NOMO-1 (cell line): ENCODE measurements around the gene TMEM175.
"Not testable (repeated sequence)": the region's sequence is repeated elsewhere in the genome, so short reads cannot be mapped to it uniquely, and the experiment has no call there.

Experiments used
- DNase-seq, 2 experiments: peaks; one replicate each; lab custom pipeline; 2025; ENCODE audit not compliant: unreplicated experiment in 2 of 2; lab: John Stamatoyannopoulos, UW

TMEM175 gene

DNA sequence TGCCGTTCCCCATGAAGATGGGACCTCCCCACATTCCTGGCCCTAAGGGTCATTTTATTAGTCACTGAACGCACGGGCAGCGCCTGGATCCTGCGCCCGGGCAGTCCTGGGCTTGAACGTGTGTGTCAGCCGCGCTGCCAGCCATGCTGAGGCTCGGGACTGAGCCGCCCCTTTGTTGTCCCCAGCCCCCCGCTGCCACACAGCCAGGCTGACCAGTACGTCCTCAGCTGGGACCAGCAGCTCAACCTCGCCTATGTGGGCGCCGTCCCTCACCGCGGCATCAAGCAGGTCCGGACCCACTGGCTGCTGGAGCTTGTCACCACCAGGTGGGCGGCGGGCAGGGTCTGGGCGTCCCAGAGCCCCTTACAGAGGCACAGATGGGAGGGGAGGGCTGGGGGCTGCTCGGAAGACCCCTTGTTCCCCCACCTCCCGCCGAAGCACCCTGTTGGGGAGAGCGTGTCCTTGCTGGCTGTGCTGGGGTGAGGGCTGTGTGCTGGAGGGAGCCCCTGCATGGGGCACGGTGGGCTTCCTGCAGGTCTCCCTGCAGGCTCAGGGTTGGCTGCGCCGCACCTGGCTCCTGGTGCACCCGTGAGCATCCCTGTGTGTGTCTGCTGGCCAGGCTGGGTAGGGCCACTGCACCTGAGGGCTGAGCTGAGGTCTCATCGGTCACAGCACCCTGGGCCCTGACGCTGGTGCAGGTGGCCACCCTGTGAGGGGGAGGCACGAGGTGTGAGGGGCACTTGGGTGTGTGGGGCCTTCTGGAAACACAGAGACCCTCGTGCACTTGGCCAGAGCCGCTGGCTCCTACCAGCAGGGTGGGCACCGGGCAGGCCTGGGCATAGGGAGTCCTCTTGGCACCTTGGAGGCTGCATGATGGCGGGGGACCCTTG lies 55.6 kb downstream of the TMEM175 start:
- DNase-seq, result no peak

DNA sequence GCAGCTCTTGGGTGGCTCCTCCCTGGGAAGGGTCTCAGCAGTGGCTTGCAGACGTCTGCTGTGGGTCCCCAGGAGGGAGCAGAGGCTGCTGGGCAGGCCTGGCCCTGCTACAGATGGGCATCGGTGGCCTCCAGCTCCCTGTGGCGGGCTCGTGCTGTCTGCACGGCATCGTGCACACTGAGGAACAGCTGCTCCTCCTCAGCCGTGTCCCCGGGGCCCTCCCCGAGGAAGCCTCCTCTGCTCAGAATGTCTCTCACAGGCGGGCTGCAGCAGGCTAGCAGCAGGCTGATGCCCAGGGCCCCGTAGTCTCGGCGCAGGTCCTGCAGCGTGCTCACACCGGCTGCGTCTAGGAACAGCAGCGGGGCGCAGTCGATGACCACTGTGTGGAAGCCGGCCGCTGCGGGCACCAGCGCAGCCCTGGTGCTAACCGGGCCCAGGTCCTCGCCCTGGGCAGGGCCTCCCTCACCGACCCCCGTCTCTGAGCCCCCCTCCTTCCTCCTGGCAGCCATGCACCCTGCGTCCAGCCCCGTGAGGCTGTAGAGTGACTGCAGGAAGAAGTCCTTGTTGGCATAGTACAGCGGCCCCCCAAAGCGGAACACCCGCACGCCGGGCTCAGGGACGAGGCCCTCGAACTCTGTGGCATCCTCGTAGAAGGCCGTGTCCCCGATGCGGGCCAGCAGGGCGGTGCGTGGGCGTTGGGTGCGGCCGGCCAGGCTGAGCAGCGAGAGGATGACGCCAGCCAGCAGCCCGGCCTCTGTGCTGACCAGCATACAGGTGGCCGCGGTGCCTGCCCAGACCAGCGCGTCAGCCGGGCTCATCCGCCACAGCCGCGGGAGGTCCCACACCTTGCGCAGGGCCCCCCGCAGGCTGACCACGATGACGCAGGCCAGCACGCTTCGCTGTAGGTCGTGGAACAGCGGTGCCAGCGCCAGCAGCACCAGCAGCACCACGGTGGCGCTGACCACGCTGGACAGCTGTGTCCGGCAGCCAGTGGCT lies 56.8 kb downstream of the TMEM175 start:
- no peak for DNase-seq

DNA sequence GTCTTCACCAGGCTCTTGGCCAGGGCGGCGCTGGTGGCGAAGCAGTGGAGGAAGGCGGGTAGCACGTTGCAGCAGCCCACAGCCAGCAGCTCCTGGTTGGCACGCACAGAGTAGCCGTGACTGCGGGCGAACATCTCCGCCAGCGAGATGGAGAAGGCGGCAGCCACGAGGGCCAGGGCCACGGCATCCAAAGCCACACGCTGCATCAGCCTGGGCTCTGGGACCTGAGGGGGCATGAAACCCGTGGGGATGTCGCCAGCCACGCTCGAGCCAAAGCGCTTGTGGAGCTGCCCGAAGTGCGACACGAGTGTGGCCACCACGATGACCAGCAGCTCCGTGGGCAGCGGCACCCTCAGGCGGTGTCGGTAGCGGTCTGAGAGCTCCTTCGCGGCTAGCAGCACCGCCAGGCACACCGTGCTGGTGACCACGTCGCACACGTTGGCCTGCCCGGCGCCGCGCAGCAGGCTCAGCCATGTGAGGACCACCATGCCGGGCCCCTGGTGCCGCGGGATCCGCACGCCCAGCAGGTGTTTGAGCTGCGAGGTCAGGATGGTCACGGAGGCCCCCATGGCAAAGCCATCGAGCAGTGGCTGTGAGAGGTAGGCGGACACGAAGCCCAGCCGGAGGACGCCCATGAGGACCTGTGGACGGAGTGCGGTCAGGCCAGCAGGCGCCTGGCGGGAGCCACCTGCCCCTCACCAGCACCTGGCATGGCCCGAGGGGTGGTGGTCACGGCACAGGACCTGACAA lies 57.6 kb downstream of the TMEM175 start:
- no peak for DNase-seq

DNA sequence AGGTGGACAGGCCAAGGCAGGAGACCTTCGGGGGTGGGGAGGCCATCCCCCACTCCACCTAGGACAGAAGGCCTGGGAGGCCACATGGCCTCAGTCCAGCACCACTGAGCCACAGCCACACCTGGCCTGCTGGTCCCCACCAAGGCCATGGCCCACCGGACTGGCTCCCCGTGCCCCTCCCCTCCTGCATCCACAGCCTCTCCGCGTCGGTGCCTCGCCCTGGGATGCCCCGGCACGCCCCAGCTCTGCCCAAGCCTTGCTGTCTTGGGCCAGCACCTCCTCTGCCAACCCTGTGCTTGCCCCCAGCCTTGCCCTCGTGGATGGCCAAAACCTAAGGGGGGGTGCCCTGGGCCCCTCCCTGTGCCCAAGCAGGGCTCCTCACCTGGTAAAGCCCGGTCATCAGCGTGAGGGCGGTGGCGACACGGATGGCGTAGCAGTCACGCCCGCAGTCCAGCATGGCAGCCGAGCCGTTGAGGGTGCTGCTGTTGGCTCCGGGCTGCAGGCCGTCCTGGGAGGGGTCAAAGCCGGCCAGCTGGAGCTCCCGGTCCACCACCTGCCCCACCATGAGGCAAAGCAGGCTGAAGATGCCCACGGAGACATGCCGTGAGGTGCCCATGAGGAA lies 58.6 kb downstream of the TMEM175 start:
- no peak for DNase-seq

DNA sequence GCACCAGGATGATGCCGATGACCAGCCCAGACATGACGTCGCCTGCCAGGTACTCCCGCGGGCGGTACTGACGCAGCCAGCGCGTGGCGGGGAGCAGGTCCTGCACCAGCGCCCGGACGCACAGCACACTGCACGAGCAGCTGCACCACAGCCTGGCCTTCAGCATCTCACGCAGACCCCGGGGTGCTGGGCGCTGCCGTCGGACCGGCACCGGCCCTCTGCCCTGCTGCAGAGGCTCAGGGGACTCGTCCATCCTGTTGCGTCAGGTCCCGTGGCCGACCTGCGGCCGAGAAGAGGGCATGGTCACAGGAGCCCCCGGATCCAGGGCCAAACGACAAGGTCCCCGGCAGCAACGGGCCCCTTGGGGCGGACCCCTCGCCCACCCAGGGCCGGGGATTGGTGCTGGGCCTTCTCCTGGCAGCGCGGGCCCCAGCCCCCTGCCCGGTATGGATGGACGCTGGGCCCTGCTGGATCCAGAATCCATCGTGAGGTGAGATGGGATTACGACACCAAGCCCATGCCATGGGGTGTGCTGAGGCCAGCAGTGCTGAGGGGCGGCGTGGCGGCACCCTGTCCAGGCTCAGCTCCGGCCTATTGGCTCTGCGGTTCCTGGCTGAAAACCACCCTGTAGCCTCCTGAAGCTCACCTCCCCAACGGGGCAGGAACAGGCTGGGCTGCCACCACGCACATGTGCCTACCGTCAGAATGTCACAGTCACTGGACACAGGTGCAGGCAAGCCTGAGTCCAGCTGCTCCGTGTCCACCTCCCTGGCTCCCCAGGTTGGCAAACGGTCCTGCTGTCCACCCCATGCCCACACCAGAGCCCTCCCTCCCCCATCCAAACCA lies 59.4 kb downstream of the TMEM175 start:
- no peak for DNase-seq

DNA sequence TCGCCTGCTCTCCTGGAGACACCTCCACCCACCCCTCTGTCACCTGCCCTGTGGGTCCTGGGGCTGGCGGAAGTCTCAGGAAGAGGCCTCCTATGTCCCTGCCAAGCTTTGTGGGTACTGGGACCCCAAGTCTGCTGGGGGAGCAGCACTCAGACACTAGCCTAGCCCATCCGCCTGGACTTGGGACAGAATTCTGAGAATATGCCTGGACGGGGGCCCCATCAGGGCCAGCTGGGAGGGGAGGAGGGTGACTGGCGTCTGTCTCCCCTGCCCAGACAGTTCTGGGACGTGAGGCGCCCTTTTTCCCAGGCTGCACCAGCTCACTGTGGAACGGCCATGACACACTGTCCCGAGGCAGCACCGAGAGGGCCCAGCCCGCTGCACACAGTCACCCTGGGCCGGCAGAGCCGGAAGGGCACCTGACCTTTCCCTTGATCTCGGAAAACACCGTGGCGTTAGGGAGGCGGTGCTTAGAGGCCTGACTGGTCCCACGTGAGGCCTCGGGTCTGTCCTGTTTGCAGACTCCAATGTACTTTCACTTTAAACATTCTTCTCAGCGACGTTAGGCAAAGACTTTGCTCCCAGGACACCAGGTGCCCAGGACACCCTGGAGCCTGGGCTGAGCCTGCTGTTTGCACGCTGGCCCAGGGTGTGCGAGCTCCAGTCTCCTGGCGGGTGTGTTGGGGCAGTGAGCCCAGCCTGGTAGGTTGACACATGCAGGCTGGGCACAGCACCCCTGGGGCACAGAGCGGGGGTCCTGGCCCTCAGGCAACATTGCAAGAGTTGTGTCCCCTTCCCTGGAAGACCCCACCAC lies 60.2 kb downstream of the TMEM175 start:
- no peak for DNase-seq

DNA sequence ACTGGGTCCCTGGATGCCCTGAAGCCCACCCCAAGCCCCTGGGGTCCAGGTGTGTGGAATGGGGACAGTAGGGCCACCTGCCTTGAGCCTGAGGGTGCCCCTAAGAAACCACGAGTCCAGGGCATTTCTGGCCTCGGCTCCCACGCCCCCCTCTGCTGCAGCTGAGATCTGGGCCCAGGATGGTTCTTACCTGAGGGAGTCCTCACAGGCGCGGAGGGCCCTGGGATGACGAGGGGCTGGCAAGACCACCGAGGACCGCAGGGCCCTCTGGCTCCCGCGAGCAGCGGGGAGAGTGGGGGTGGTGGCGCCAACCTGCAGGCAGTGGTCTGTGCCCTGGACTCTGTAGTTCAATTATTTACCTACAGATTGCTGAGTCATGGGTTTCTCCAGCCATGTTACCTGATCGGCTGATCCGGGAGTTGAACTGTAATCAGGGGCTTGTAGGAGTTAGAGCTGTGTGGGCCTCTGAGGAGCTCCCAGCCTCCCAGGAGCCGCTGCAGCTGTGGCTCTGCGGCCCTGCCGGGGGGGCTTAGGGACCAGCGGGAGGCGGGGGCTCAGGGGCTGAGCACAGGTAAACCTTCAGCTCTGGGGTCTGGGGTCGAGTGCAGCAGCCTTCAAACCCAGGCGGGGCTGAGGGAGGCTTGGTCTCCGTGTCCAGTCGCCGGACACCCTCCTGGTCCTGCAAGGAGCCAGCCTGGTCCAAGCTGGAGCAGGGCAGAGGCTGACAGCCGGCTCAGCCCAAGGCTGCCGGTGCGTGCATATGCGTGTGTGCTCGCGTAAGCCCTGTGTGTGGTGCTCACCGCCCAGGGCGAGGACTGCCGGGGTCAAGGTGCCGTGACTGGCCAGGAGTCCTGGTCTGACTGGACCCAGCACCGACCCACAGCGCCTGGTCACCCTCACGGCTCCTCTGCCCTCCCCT lies 61.1 kb downstream of the TMEM175 start, which contains the start of gene SLC26A1:
TSS of gene SLC26A1 (minus strand) at position 294 of the 919 bp plus-strand sequence. CDS start 1,701 bp downstream, outside the sequence.
- no peak for DNase-seq

DNA sequence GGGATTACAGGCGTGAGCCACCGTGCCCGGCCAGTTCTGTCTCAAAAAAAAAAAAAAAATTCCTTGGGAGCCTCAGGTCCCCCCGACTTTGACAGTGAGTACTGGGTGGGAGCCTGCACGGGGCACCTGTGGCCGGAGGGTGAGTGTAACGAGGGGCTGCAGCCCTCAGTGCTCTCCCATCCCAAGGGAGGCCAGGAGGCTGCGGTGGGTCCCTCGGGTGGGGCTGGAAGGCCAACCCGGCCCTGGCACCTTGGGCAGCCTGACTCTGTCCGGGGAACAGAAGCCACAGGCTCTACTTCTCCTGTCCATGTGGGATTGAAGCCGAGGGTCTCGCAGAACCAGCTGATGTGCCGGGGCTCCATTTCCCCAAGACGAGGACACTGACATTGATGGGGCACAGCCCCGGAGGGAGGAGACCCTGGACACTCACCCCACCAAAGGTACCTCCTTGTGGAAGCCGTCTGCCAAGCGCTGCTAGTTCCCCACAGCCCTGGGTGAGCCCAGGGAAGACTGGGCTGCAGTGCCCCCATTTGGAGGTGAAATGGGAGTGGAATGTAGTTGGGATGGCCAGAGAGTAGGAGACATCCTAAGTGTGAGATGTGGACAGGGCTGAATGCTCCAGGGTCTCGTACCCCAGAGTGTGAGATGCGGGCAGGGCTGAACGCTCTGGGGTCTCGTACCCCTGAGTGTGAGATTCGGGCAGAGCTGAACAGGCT lies 63.2 kb downstream of the TMEM175 start:
- no peak for DNase-seq

DNA sequence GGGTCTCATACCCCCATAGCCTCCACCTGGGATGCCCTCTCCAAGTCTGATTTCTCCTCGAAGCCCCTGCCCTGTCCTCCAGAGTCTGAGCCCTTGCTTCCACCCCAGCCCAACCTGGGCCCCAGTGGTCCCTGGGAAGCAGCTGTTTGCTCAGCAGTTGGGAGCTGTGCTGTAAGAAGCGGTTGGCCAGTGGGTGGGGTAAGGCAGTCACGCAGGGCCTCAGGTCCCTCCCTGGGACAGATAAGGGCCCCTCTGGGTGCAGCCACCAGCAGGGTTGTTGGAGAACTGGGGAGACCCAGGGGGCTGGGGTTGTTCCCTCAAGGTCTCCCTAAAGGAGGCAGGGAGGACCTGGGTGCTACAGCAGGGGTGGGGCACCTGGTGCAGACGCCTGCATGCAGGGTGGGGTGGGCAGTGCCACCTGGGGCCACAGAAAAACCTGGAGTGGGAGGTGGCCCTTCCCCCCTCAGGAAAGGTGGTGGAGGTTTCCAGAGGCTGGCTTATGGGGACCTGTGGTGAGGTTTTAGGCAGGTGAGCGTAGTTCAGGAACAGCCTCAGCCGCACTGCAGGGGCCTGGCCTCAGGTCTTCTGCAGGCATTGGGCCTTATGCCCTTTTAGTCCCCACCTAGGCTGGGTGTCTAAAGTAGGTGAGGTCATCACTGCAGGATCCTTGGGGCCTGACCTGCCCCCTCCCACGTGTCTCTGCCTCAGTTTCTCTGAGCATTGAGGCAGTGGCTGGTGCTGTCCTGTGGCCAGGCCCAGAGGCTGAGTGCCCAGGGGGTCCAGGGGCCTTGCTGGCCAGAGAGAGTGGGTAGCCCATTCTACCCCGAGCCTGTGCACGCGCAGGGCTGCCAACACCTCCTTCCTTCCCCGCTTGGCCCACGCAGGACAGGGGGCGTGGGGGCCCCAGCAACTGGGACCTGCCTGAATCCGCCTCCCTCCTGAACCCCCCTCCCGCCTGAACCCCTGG lies 64.1 kb downstream of the TMEM175 start:
- DNase-seq, result no peak

DNA sequence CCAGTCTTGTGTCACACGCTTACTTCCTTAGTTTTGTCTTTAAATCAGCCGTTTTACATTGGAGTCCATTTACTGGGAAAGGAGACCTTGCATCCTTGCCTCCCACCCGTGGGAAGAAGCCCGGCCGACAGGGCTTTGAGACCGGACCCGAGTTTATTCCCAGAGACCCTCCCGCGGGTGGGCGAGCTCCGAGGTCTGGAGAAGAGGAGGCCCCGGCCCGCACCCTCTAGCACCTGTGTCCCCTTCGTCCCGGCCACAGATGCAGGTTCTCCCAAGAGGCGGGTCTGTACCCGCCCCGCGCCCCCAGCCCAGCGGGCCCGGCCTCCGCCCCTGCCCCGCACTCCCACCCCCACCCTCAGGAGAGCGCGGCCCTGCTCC lies 64.7 kb downstream of the TMEM175 start:
- no peak for DNase-seq

DNA sequence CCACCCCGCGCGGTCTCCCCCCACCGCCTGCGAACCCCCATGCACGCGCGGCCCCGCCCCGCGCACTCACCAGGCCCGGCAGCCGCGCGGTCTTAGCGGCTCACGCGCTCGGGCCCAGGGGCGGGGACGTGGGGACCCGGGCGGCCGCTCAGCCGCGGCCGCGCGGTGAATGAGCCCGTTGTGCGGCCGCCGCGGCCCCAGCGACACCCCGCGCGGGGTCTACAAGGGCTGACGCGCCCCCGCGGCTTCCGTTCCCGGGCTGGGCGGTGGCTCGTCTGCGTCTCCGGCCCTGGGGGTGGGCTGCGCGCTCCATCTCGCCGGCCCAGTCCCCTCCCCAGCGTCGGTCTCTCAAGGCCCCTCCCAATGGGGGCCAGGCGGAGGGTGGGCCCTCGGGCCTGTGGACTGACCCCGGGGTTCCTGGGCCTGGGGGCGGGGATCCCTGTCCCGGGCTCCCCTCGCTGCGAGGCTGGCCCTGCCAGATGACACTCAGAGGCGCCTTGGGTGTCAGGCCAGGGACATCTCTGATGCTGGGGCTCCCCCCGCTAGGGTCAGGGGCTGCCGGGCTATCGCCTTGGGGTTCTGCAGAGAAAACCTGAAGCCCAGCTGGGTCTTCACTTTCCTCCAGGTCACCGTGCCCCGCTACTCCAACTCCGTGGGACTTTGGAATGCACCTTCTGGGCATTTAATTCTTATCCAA lies 65.3 kb downstream of the TMEM175 start:
- DNase-seq, result no peak

DNA sequence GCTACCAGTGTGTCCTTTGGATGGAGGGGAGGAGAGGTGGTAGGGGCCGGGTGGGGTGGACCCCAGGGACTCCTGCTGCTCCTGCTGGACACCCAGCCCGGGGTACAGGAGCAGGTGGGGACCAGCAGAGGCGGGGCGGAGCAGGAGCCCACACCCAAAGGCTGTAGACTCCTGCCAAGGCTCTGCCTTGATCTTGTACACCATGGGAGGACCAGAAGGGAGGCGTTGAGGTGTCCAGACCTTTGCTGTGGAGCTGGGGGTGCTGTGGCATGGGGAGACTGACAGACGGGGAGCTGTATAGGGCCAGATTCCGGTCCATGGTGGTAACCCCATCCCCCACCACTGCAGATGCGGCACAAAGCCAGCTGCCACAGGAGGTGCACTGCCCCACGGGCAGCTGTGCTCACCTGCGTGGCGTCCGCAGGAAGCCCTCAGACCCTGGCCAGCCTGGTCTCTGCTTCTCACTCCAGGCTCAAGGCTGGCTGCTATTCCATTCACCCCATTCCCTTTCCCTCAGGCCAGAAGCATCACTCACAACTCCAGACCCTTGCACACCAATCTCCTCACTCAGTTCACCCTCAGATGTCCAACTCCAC lies 65.9 kb downstream of the TMEM175 start:
- no peak for DNase-seq

DNA sequence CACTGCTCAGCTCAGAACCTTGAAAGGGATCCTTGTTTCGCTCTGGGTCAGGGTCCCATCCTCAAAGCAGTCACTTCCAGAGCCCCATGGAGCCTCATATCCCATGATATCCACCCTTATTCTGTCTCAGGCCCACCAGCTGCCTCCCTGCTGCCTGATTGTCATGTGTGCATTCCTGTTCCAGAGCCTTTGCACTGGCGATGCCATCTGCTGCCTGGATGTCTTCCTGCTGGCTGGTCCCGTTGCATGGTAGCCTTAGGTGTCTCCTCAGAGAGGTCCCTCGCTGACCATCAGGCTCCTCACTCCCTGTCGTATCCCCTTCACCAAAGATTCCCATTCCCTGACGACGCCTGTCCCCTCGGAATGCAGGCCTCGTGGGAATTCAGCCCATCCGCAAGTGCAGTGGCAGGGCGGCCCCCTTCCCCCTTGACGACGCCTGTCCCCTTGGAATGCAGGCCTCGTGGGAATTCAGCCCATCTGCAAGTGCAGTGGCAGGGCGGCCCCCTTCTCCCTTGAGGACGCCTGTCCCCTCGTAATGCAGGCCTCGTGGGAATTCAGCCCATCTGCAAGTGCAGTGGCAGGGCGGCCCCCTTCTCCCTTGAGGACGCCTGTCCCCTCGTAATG lies 67.1 kb downstream of the TMEM175 start:
- not testable (repeated sequence) for DNase-seq

DNA sequence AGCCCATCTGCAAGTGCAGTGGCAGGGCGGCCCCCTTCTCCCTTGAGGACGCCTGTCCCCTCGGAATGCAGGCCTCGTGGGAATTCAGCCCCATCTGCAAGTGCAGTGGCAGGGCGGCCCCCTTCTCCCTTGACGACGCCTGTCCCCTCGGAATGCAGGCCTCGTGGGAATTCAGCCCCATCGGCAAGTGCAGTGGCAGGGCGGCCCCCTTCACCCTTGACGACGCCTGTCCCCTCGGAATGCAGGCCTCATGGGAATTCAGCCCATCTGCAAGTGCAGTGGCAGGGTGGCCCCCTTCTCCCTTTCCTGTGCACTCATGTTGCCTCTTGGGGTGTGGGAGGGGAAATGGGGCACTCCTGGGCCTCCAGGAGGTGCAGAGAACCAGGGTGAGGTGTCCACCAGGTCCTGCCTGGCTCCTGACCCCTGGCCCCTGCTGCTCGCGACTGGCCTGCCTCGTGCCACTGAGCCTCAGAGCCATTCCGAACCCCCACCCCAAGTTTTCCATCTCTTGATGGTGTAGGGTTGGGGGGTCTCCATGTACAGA lies 67.7 kb downstream of the TMEM175 start:
- no peak for DNase-seq
